WTC11 (cell line): Measurements from ENCODE around the gene SLC24A3. TPM values are rescaled to one million over a fixed set of nuclear protein-coding genes. Genes with fewer than 3 reads are reported as not detected.

Experiments used
- ATAC-seq: fragments of 200-7000 bp; cut with Tn5 transposase; 2 replicates; pipeline ENCODE4 v1.10.0; 2021; ENCODE audit warnings: mild to moderate bottlenecking, moderate library complexity
- CTCF ChIA-PET: fragments of 300-600 bp; sonication (Branson Sonifier 250); formaldehyde crosslinking; loops from one replicate; lab custom pipeline; 2021; ENCODE audit warnings: antibody characterized with exemption; lab: Charles Lee
- POLR2A ChIA-PET: fragments of 350-600 bp; sonication (Branson Sonifier 250); formaldehyde crosslinking; loops from one replicate; lab custom pipeline; 2021; ENCODE audit warnings: antibody characterized with exemption; lab: Charles Lee
- DNase-seq: peaks from one replicate; pipeline ENCODE4 v3.0.0; 2021; ENCODE audit warnings: low spot score
- H3K27ac Mint-ChIP-seq: 2 replicates; pipeline ENCODE4 v1.8.0; 2021; ENCODE audit warnings: mixed read lengths
- H3K27me3 Mint-ChIP-seq: 2 replicates; pipeline ENCODE4 v1.8.0; 2021; ENCODE audit warnings: low read depth, mild to moderate bottlenecking, moderate library complexity, mixed read lengths
- H3K36me3 Mint-ChIP-seq: 2 replicates; pipeline ENCODE4 v1.8.0; 2021; ENCODE audit warnings: mixed read lengths
- H3K4me1 Mint-ChIP-seq: 2 replicates; pipeline ENCODE4 v1.8.0; 2022; ENCODE audit warnings: mixed read lengths
- H3K4me3 Mint-ChIP-seq: 2 replicates; pipeline ENCODE4 v1.8.0; 2021; ENCODE audit warnings: mild to moderate bottlenecking, moderate library complexity, mixed read lengths
- H3K9me3 Mint-ChIP-seq: 2 replicates; pipeline ENCODE4 v1.8.0; 2021; ENCODE audit warnings: mixed read lengths
- ATF2 ChIP-seq: sonication (generic); formaldehyde crosslinking; IDR thresholded peaks from 2 replicates; pipeline ENCODE4 v1.8.1; 2022; ENCODE audit warnings: low read depth, missing genetic modification reagents, borderline replicate concordance
- CBFB ChIP-seq: sonication (generic); formaldehyde crosslinking; IDR thresholded peaks from 2 replicates; pipeline ENCODE4 v1.8.1; 2022; ENCODE audit warnings: mild to moderate bottlenecking, low read depth, missing genetic modification reagents
- CREB1 ChIP-seq: sonication (generic); formaldehyde crosslinking; IDR thresholded peaks from 2 replicates; pipeline ENCODE4 v1.8.0; 2023; ENCODE audit warnings: mild to moderate bottlenecking, missing genetic modification reagents
- CREM ChIP-seq: sonication (generic); formaldehyde crosslinking; IDR thresholded peaks from 2 replicates; pipeline ENCODE4 v1.8.1; 2022; ENCODE audit warnings: mild to moderate bottlenecking, missing genetic modification reagents, moderate library complexity
- E2F5 ChIP-seq: sonication (generic); formaldehyde crosslinking; IDR thresholded peaks from 2 replicates; pipeline ENCODE4 v1.8.1; 2022; ENCODE audit warnings: mild to moderate bottlenecking, moderate library complexity, missing genetic modification reagents
- ELF4 ChIP-seq: sonication (generic); formaldehyde crosslinking; IDR thresholded peaks from 2 replicates; pipeline ENCODE4 v1.8.1; 2022; ENCODE audit warnings: low read depth, mild to moderate bottlenecking, moderate library complexity, missing genetic modification reagents
- GTF2I ChIP-seq: fragments of 250-450 bp; sonication (Bioruptor Pico); conservative IDR thresholded peaks from 2 replicates; pipeline ENCODE4 v1.4.0; 2021; ENCODE audit warnings: mild to moderate bottlenecking
- HMGA2 ChIP-seq: fragments of 250-450 bp; sonication (Bioruptor Pico); IDR thresholded peaks from 2 replicates; pipeline ENCODE4 v1.4.0; 2021; ENCODE audit warnings: mild to moderate bottlenecking, moderate library complexity
- HMGXB4 ChIP-seq: sonication (generic); formaldehyde crosslinking; IDR thresholded peaks from 2 replicates; pipeline ENCODE4 v1.8.1; 2023; ENCODE audit warnings: mild to moderate bottlenecking, moderate library complexity, missing genetic modification reagents
- IRF2 ChIP-seq: sonication (generic); formaldehyde crosslinking; IDR thresholded peaks from 2 replicates; pipeline ENCODE4 v1.8.0; 2022; ENCODE audit warnings: low read depth, missing genetic modification reagents, borderline replicate concordance
- NFYB ChIP-seq: sonication (generic); formaldehyde crosslinking; conservative IDR thresholded peaks from 2 replicates; pipeline ENCODE4 v1.8.0; 2022; ENCODE audit warnings: low read depth, missing genetic modification reagents
- NR1H2 ChIP-seq: sonication (generic); formaldehyde crosslinking; IDR thresholded peaks from 2 replicates; pipeline ENCODE4 v1.9.0; 2021; ENCODE audit warnings: mild to moderate bottlenecking, moderate library complexity, missing genetic modification reagents
- SMAD3 ChIP-seq: sonication (generic); formaldehyde crosslinking; IDR thresholded peaks from 2 replicates; pipeline ENCODE4 v1.8.0; 2022; ENCODE audit warnings: missing genetic modification reagents, mild to moderate bottlenecking, borderline replicate concordance
- USF2 ChIP-seq: sonication (generic); formaldehyde crosslinking; IDR thresholded peaks from 2 replicates; pipeline ENCODE4 v1.8.1; 2023; ENCODE audit warnings: mild to moderate bottlenecking, missing genetic modification reagents, moderate library complexity
- ZNF425 ChIP-seq: fragments of 250-450 bp; sonication (Bioruptor Pico); conservative IDR thresholded peaks from 2 replicates; pipeline ENCODE4 v1.9.0; 2021; ENCODE audit warnings: mild to moderate bottlenecking
- ZNF512 ChIP-seq: sonication (generic); formaldehyde crosslinking; IDR thresholded peaks from 2 replicates; pipeline ENCODE4 v1.8.1; 2022; ENCODE audit warnings: missing genetic modification reagents, borderline replicate concordance
- ZNF532 ChIP-seq: fragments of 250-450 bp; sonication (Bioruptor Pico); IDR thresholded peaks from 2 replicates; pipeline ENCODE4 v1.9.0; 2021; ENCODE audit warnings: mild to moderate bottlenecking, borderline replicate concordance
- total RNA-seq: library from RNA; stranded (reverse); gene quantifications from 3 replicates; pipeline ENCODE4 v1.2.3, GENCODE V29; 2021

Gene SLC24A3
- total RNA-seq, 1 experiment from 2014 or later, result 5.7 TPM

- no peak for TF ChIP-seq HMGA2 (CRISPR knock-in tag)
These were observed 508.5 kb downstream of the SLC24A3 start (continued) for GRCh38 chr20:19720991-19721390.

- no peak overlapping the region for H3K27ac Mint-ChIP-seq
- H3K4me3 Mint-ChIP-seq, result no peak overlapping the region
- no peaks in the 10 kb centered on the region for H3K4me1 Mint-ChIP-seq
- ChIA-PET CTCF (interaction anchor here (1.2 kb wide), 1 partner anchor 30 kb away, joined by 4 read pairs; no protein-coding TSS in a partner anchor), POLR2A (no interaction called here)
- DNase-seq (no peak), ATAC-seq (no peak)
- no peaks in the 10 kb centered on the region for H3K27me3 Mint-ChIP-seq
- no peaks in the 10 kb centered on the region; the same call in 1 of the 2 replicates for H3K9me3 Mint-ChIP-seq
- TF ChIP-seq HMGA2 (CRISPR knock-in tag) (no peak), HMGXB4 (CRISPR knock-in tag) (no peak), GTF2I (CRISPR knock-in tag) (no peak), ATF2 (no peak), ZNF532 (CRISPR knock-in tag) (no peak), USF2 (no peak), ZNF512 (CRISPR knock-in tag) (no peak), CREM (CRISPR knock-in tag) (no peak), CBFB (CRISPR knock-in tag) (no peak), ELF4 (CRISPR knock-in tag) (no peak), SMAD3 (CRISPR knock-in tag) (no peak), NFYB (CRISPR knock-in tag) (no peak), CREB1 (CRISPR knock-in tag) (no peak), ZNF425 (no peak), NR1H2 (CRISPR knock-in tag) (no peak), E2F5 (CRISPR knock-in tag) (no peak), IRF2 (CRISPR knock-in tag) (no peak)
- H3K36me3 Mint-ChIP-seq, result no peaks in the 10 kb centered on the region
These were observed 510.6 kb downstream of the SLC24A3 start for GRCh38 chr20:19723051-19723450.
